ENCODE data around the gene PRELID2.
A peak's percentile ranks its signal among the peaks of the same experiment; 100 is the strongest.
"Not testable (repeated sequence)": the region's sequence is repeated elsewhere in the genome, so short reads cannot be mapped to it uniquely, and the experiment has no call there.

Gene PRELID2

DNA sequence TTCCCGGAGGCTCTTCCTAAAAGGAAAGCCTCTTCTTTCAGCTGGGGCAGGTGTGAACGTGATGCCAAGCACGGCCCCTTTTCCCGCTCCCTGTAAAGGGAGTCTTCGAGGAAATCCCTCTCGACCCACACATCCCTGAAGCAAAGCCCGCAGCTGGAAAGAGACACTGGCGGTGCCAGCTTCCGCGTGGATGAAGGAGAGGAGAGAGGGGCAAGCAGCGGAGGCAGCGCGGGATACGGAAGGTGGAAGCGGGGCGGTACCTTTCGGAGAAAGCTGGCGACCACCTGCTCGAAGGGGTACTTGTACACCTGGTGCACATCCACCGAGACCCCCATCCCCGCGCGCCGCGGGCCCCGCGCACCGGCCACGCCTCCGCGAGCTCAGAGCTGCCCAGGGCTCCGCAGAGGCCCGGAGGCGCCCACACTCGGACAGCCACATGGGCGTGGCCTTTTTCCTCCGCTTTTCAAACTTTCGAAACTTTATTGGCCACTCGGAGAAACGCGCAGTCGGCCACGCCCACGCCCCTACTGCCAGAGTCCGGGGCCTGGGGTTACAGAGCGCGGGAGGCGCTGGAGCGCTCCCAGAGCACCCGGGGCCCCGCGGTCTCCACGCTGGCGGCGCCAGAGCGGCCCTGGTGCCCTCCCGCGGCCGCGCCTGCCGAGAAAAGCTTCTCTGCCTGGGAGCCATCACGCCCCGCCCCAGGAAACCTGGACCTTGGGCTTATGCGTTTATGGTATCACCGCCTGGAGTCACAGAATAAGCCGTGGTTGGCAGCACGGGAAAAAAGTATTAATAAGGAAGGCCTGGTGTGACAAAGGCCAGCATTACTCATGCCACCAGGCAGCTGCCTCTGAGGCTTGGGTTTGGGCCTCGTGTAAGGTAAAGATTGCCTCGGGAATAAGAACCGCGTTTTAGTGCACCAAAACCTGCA is at the start of gene PRELID2:
Gene PRELID2 (minus strand): TSS at position 426 of the 931 bp plus-strand sequence. CDS start 91 bp downstream, at position 335.
- DNase-seq (ENCODE audit: low read depth) = peak; percentile 85

DNA sequence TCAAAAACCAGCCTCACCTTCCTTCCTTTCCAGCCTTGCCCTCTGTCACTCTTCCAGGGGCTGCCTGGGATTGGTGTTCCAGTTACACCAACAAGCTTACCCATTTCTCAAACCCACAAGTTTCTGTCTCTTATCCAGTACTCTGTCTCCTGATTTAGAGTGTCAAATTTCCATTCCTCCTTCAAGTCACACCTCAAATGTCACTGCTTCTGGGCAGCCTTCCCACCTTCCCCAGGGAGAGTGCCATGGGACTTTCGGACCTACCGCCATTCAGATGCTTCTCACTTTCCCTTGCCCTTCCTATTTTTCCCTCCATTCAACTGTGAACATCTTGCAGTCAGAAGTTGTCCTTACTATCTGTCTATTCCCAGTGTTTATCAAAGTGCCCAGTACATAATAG is 39.6 kb upstream of the PRELID2 start:
- DNase-seq (ENCODE audit: low read depth) = no peak

DNA sequence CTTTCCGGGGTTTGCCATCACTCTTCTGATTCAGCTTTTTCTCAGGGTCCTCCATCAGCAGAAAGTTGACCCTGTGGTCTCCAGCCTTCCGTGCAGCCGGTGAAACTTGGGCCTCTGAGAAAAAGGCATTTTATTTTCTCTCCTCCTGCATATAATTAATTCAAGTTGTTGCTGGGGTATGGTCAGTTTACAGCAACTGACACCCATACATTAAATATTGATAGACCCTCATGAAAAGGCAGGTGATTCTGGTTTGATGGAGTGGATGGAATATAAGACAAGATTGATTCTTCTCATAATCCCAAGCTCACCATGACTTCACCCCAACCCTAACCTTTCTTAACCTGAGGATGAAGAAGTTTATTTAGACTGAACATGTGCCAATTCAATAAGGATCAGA is 37.8 kb upstream of the PRELID2 start, which contains the start of gene GRXCR2:
Gene GRXCR2 (minus strand): TSS at position 101 of the 400 bp plus-strand sequence. CDS start 46 bp downstream, at position 55.
- DNase-seq (ENCODE audit: low read depth) = no peak

DNA sequence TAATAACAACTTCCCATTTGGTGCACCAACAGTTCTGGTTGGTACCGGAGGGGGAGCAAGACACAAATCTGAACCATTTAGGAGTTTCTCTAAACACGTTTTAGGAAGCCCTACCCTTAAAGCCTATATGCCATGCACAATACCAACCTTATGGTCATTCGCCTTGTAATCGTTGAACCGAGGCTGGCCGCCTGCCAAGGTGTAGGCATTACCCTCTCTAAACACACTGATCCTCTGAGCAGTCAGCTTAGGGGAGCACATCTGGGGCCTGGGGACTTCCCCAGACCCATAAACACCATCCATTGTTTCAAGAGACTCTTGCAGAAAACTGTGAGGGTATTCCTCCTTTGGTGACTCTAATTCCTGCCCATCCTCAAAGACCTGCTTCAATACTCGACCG is 37.3 kb upstream of the PRELID2 start:
- no peak for DNase-seq (ENCODE audit: low read depth)

DNA sequence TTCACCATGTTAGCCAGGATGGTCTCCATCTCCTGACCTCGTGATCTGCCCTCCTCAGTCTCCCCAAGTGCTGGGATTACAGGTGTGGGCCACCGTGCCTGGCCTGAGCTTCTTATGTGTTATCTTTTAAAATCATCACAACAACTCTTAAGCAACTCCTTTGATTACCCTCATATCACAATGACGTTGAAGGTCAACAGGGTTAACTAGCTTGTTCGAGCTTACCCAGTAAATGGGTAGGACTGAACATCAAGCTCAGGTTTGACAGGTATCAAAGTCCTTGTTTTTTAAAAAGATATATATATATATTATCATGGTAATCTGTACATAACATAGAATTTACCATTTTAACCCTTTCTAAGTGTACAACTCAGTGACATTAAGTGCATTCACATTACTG is 34.6 kb upstream of the PRELID2 start:
- no peak for DNase-seq (ENCODE audit: low read depth)

DNA sequence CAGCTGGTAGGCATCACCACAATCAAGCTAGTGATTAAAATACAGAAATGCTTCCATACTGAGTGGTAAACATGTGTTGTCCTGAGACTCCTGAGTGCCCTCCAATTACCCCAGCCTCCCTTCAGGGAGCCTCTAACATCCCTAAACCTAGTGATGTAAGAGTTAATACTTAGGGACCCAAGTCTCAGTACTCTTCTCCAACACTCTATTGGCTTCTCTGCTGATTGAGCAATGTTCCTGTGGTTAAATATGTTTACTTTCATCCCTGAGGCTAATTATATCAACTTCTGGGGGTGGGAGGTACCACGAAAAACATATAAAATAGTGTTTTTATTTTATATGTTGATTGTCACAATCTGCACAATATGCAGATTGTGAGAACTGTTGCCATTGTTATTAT is 32.7 kb upstream of the PRELID2 start:
- DNase-seq (ENCODE audit: low read depth) = no peak

DNA sequence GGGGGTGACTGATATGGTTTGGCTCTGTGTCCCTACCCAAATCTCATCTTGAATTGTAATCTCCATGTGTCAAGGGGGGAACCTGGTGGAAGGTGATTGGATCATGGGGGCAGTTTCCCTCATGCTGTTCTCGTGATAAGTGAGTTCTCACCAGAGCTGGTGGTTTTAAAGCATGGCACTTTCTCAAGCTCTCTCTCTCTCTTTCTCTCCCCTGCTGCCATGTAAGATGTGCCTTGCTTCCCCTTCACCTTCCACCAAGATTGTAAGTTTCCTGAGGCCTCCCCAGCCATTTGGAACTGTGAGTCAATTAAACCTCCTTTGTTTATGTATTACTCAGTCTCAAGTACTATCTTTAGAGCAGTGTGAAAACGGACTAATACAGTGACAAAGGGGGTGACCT is 29.3 kb upstream of the PRELID2 start:
- DNase-seq (ENCODE audit: low read depth) = not testable (repeated sequence)

DNA sequence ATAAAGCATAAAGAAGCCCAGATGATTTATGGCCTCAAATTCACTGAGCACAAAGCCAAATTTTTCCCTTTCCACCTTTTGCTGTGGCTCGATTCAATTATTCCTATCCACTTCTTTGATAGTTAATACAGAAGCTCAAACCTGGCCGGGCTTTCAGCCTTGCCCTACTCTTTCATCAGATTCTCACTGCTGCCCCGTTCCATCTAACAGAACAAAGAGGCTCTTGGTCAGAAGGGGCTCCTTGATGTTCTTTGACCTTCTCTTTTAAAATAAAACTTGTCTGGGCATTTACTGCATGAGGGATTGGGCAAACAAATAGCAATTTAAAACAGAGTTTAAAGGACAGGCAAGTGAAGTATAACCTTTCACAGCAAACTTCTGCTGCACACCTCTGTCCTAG is 27.9 kb upstream of the PRELID2 start:
- no peak for DNase-seq (ENCODE audit: low read depth)

DNA sequence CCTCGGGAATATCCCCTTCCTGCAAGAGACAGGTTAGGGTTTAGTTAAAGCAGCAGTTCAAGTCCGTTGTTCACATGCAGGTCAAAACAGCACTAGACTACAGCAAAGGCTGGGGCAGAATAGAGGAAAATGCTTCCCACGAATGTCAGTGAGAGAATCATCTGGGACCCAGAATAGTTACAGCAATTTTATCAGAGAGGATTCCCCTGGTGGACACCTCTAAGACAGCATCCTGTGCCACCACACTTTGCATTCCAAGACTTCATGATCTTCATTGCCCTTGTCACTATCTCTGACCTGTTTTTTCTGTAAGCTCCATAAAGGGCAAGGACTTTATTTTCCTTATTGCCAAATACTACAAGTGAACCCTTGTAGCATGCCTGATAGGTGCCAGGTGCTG is 24.8 kb upstream of the PRELID2 start:
- DNase-seq (ENCODE audit: low read depth) = no peak

DNA sequence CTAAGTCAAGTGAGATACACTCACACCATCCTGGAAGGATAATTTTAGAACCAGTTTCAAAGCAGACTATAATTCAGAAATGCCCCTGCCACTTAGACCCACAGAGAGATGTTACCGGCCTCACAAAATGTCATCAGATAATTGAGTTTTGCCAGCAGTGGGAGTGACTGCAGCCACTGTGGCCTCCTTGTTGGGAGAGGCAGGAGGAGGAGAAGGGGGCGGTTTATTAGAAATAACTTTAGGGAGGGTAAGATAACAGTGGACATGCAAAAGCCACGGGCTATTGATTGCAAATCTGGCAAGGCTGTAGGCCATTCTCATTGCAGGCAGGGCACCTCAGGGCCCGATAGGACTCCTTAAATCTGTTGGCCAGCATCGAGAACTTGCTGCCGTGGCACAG is 24.3 kb upstream of the PRELID2 start:
- DNase-seq (ENCODE audit: low read depth) = no peak

DNA sequence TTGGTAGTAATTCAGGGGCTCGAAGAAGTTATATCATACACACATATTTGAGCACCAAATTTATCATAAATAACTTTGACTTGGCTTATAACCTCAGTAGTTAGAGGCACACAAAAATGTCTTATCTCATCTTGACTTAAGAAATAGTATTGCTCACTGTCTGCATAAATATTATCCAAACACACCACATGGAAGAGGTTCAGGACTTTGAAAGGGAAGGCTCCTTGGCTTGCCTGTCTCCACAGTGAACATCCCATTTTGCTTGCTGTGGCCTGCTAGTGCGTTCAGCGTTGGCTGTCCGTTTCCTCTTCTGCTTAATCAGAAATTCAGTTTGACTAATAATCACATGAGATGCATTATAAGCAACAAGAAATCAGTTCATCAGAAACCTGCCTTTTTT is 23.8 kb upstream of the PRELID2 start:
- DNase-seq (ENCODE audit: low read depth) = no peak

DNA sequence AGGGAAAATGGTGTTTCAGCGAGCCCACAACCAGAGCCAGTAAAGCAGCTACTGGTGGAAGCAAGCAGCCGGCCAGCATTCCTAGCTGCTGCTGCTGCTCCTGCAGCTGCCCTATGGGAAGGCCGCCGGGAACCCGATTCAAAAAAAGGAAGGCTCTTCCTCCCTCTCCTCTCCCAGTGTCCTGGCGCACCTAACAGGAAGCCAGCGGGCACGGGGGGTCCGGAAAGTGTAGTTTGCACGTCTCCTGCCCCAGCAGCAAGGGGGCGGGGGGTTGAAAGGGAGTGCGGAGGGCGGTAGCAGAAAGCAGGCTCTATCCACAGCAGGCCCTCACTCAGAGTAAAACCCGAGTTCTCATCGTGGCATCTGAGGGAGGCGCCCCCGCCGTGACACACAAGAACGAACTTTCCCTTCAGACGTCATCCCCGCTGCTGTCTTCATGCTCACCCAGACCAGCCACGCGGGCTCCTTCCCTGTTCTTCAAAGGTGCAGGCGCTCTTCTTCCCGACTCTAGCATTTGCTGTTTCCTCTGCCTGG is 21.2 kb upstream of the PRELID2 start:
- peak; percentile 16 for DNase-seq (ENCODE audit: low read depth)

DNA sequence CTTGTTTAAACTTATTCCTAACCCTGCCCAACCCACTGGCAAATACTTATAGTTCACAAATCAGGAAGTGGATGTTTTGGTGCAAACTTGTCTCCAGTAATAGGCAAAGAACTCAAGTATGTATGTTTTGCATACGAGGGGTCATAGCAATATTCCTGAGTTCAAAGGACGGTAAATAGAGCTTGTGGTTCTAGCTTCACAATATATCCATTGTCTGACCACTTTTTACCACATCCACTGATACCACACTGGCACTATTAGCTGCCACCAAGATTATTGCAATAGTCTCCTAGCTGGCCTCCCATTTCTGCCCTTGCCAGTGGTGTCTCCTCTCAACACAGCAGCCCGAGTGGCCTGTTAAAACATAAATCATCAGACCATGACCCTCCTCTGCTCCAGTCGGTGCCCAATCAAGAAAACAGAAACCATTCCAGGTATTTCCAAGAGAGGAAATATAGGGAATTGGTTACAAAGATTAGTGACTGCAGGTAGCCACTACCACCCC is 20.7 kb upstream of the PRELID2 start:
- DNase-seq (ENCODE audit: low read depth) = no peak

DNA sequence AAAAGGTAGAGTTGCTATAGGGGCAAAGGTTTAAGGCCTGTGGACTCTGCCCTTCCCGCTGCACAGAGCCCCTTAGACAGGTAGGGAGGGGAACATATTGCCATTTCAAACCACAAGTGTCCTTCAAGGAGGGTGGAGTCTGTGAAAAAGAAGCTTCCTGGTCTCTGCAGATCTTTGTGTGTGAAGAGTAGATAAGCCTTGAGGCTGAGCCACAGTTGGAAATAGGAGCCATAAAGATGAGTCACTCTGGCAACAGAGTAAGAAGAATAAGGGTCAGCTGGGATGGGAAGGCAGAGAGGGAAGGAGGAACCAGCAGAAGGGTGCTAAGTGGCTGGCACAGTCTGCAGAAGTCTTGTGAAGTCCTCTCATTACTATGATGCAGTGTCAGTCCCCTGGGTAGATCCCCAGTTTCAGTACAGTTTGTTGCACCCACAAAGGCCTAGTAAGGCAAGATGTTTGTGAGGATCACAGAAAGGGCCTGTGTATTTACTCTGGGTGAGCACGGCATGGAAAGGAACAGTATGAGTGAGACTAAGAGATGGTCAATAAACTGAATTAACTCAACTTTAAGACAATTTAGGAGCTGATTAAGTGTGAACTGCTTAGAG is 19.6 kb upstream of the PRELID2 start:
- peak; percentile 49 for DNase-seq (ENCODE audit: low read depth)

DNA sequence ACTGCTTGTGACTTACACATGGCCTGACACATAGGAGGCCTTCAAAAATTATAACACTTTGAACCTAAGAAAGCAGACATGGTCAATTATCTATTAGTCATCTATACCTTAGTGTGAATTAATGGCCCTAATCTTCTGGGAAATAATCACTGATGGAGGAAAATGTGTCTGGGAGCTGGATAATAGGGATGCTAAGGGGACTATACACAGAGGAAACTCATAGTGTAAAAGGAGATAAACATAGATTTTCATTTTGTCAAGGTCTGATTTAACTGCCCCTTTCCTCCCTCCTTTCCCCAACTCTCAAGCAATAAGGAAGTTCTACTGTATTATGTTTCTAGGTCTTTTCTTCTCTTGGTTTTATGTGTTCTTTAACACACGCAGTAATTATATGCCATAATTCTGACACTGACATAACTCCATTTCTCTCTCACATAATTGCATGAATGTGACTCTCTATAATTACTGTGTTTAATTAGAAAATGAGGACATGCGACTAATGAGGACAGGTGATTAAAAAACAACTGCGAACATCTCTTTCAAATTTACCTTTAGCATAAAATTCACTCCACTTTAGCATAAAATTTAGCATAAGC is 18.7 kb upstream of the PRELID2 start:
- DNase-seq (ENCODE audit: low read depth) = no peak

DNA sequence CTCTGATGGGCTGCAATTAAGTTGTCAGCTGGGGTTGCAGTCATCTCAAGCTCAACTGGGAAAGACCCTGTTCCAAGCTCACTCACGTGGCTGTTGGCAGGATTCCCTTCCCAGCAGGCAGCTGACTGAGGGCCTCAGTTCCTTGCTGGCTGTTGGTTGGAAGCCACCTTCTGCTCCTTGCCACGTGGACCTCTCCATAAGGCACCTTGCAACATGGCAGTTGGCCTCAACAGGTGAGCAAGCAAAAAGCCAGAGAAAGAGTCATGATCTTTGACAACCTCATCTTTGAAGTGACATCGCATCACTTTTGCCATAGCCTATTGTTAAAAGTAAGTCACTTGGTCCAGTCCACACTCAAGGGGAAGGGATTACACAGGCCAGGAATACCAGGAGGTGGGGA is 17.8 kb upstream of the PRELID2 start:
- no peak for DNase-seq (ENCODE audit: low read depth)

DNA sequence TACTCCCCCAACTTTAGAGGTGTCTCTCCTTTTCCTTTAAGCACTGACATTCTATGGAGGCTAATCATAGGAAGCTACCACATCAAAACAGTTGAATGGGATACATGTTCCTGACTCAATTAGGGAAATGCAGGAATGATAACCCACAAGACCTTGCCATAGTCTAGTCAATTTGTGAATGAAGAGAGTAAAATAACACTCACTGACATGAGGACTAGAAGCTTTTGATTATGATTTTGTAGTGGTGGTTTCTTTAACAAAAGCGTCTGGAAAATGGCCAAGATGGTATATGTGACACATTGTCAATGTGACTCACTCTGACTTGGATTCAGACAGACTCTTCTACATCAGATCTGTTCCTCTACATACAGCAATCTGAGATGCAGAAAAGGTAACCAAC is 13.7 kb upstream of the PRELID2 start:
- no peak for DNase-seq (ENCODE audit: low read depth)

DNA sequence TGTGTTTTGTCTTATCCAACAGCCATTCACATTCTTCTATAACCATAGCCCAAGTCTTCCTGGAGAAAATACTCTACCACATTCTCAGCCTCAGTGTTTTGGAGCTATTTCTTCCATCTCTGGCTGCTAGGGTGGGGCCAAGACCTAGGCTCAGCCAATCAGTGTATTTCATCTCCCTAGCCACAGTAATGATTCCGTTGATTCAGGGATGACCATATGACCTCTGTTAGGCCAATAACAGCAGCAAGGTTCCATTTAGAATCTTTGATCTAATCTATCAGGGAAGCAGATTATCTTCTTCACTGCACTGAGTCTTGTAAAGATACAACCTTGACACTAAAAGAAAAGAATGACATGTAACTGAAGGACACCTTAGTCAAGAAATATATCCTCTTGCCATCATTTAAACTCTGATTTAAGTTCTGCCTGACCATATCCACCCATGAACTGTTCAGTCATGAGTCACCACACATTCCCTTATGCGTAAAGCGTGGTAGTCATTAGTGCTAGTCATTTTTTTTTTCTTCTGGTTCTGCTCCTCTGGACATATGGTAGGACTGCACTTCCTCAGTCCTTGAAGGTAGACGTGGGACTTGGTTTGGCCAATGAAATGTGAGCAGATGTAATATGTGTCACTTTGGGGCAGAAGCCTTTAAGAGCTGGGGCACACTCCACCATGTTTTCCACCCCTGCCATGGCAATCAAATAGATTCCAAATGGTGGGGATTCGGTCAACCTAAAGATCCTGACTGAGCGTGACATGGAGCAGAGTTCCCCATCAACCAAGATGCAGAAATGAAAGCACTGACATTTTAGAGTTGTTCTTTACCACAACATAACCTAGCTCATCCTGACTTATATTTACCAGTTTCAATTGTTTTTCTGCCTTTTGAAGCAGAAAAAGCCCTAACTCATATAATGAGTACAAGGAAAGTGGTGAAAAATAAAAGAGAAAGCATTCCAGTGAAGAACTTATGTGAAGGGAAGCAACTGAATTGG is 12.7 kb upstream of the PRELID2 start:
- peak; percentile 47 for DNase-seq (ENCODE audit: low read depth)

DNA sequence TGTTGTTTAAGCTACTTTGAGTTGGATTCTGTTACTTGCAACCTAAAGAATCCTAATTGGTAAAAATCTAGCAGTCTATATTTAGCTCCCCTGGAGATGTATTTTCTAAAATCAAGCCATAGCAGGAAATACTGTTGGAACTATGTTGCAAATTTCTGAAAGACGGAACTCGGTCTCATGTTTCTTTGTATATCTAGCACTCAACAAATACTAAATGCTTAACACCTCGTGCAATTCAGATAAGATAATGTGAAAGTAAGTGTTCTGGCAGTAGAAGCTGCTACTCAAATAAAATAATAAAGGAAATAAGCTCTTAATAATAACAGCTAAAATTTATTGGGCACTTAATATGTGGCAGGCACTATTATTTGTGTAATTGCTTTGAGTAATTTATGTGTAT is 10.9 kb upstream of the PRELID2 start:
- no peak for DNase-seq (ENCODE audit: low read depth)

DNA sequence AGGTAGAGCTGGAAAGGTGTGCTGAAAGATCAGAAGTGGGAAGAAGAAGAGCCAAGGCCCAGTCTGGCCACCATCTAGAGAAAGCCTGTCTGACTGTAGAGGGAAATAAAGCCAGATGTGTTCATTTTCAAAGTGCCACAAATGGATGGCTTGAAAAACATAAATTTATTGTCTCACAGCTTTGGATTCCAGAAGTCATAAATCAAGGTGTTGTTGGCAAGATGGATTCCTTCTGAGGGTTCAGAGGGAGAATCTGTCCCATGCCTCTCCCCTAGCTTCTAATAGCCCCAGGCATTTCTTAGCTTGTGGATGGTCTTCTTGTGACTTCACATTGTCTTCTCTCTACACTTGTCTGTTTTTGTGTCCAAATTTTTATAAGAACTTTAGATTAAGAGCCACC is 6.2 kb upstream of the PRELID2 start:
- no peak for DNase-seq (ENCODE audit: low read depth)

DNA sequence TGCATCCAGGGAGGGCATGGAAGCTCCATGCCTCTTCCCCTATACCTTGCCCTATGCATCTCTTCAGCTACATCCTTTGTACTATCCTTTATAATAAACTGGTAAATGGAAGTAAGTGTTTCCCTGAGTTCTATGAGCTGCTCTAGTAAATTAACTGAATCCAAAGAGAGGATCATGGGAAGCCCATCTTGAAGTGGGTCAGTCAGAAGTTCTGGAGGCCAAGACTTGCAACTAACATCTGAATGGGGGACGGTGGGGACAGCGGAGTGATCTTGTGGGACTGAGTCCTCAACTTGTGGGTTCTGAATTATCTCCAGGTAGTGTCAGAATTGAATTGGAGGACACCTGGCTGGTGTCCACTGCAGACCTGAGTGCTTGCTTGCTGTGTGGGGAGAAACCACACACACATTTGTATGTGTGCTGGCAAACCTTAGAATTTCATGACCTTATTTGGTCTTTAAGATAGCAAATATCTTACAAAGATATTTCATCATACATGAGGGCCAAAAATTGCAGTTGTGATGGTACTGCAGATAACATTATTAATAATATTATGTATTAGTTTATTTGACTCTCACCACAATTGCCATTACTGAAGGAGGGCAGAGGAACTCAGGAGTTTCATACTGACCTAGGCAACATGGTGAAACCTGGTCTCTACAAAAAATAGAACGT is 5.5 kb upstream of the PRELID2 start:
- DNase-seq (ENCODE audit: low read depth) = no peak
